Measurements from ENCODE around the gene LPAR2.
"Not testable (repeated sequence)": the region's sequence is repeated elsewhere in the genome, so short reads cannot be mapped to it uniquely, and the experiment has no call there.

The LPAR2 gene

GRCh38 chr19:19627621-19628500 is at the start of gene LPAR2:
Gene LPAR2, minus strand, starts transcription at chr19:19628220. Its CDS starts 945 bp downstream, at chr19:19627275.
- DNase-seq: peak; percentile 70
- H3K27ac Mint-ChIP-seq: peak within 1 kb of the TSS; percentile 91
- H3K4me3 Mint-ChIP-seq: peak within 1 kb of the TSS; percentile 85
- H3K9me3 Mint-ChIP-seq: no peaks in the 10 kb centered on the region
- ATAC-seq: peak; percentile 68
- H3K36me3 Mint-ChIP-seq (ENCODE audit: low read depth): peaks cover 11% of the 10 kb centered on the region
- H3K4me1 Mint-ChIP-seq: peaks cover 22% of the 10 kb centered on the region
- no peaks in the 10 kb centered on the region for H3K27me3 Mint-ChIP-seq

- H3K27ac Mint-ChIP-seq: no peak overlapping the region
- DNase-seq (no peak), ATAC-seq (no peak)
- H3K4me3 Mint-ChIP-seq: no peak overlapping the region
- no peaks in the 10 kb centered on the region for H3K27me3 Mint-ChIP-seq
- peaks cover 92% of the 10 kb centered on the region for H3K36me3 Mint-ChIP-seq (ENCODE audit: low read depth)
- peaks cover 8% of the 10 kb centered on the region for H3K4me1 Mint-ChIP-seq
- H3K9me3 Mint-ChIP-seq: peaks cover 59% of the 10 kb centered on the region
These were observed 49.6 kb upstream of the LPAR2 start for GRCh38 chr19:19677579-19677978.

- Mint-ChIP-seq H3K36me3 (ENCODE audit: low read depth) (peaks cover 91% of the 10 kb centered on the region), H3K4me3 (no peak overlapping the region), H3K27ac (no peak overlapping the region), H3K27me3 (no peaks in the 10 kb centered on the region), H3K9me3 (peaks cover 48% of the 10 kb centered on the region), H3K4me1 (peaks cover 23% of the 10 kb centered on the region)
- DNase-seq (no peak), ATAC-seq (no peak)
These were observed 46.3 kb upstream of the LPAR2 start for GRCh38 chr19:19674315-19674714.

- Mint-ChIP-seq H3K4me1 (peaks cover 31% of the 10 kb centered on the region), H3K36me3 (ENCODE audit: low read depth) (peaks cover 76% of the 10 kb centered on the region), H3K9me3 (peaks cover 36% of the 10 kb centered on the region), H3K27me3 (no peaks in the 10 kb centered on the region), H3K27ac (no peak overlapping the region), H3K4me3 (no peak overlapping the region)
- no peak for ATAC-seq
- no peak for DNase-seq
These were observed 44.8 kb upstream of the LPAR2 start for GRCh38 chr19:19672816-19673215.

GRCh38 chr19:19670070-19670551 is 42.1 kb upstream of the LPAR2 start:
- H3K4me3 Mint-ChIP-seq: peak overlapping the region; percentile 85
- ATAC-seq: no peak
- peaks cover 36% of the 10 kb centered on the region for H3K4me1 Mint-ChIP-seq

GRCh38 chr19:19668230-19669012 is 40.4 kb upstream of the LPAR2 start, which contains the start of gene ZNF101:
Gene ZNF101, plus strand, starts transcription at chr19:19668839. Its CDS starts 125 bp downstream, at chr19:19668964.
- Mint-ChIP-seq H3K27ac (peak within 1 kb of the TSS; percentile 92), H3K9me3 (peaks cover 8% of the 10 kb centered on the region), H3K27me3 (no peaks in the 10 kb centered on the region), H3K4me3 (peak within 1 kb of the TSS; percentile 85), H3K36me3 (ENCODE audit: low read depth) (peaks cover 42% of the 10 kb centered on the region), H3K4me1 (peaks cover 33% of the 10 kb centered on the region)
- ATAC-seq: peak; percentile 84
- DNase-seq: peak; percentile 97

More at GRCh38 chr19:19670070-19670551, 42.1 kb upstream of the LPAR2 start:
- Mint-ChIP-seq H3K27me3 (no peaks in the 10 kb centered on the region), H3K27ac (peak overlapping the region; percentile 92), H3K9me3 (peaks cover 15% of the 10 kb centered on the region), H3K36me3 (ENCODE audit: low read depth) (peaks cover 54% of the 10 kb centered on the region)
- DNase-seq: peak; percentile 6

- not testable (repeated sequence) for ATAC-seq, H3K4me3 Mint-ChIP-seq, H3K27ac Mint-ChIP-seq, H3K9me3 Mint-ChIP-seq, DNase-seq, H3K27me3 Mint-ChIP-seq
- H3K4me1 Mint-ChIP-seq: peaks cover 42% of the 10 kb centered on the region
- H3K36me3 Mint-ChIP-seq (ENCODE audit: low read depth): peaks cover 22% of the 10 kb centered on the region
These were observed 37.5 kb upstream of the LPAR2 start for GRCh38 chr19:19665420-19665948.

GRCh38 chr19:19663256-19664120 is 35.5 kb upstream of the LPAR2 start, which contains the start of gene ATP13A1:
Gene ATP13A1, minus strand, starts transcription at chr19:19663676. Its CDS starts 10 bp downstream, at chr19:19663666.
- no peaks in the 10 kb centered on the region for H3K9me3 Mint-ChIP-seq
- peak; percentile 80 for ATAC-seq
- DNase-seq: peak; percentile 89
- H3K4me1 Mint-ChIP-seq: peaks cover 35% of the 10 kb centered on the region
- H3K27me3 Mint-ChIP-seq: no peaks in the 10 kb centered on the region
- H3K27ac Mint-ChIP-seq: peak within 1 kb of the TSS; percentile 99
- peaks cover 23% of the 10 kb centered on the region for H3K36me3 Mint-ChIP-seq (ENCODE audit: low read depth)
- H3K4me3 Mint-ChIP-seq: peak within 1 kb of the TSS; percentile 95

- Mint-ChIP-seq H3K27me3 (no peaks in the 10 kb centered on the region), H3K9me3 (no peaks in the 10 kb centered on the region), H3K4me3 (peak overlapping the region; percentile 95), H3K4me1 (peaks cover 29% of the 10 kb centered on the region), H3K36me3 (ENCODE audit: low read depth) (peaks cover 28% of the 10 kb centered on the region), H3K27ac (peak overlapping the region; percentile 94)
- no peak for DNase-seq
- ATAC-seq: no peak
These were observed 34.8 kb upstream of the LPAR2 start for GRCh38 chr19:19662871-19663255.

- DNase-seq (no peak), ATAC-seq (no peak)
- Mint-ChIP-seq H3K27ac (peak overlapping the region; percentile 94), H3K36me3 (ENCODE audit: low read depth) (peaks cover 29% of the 10 kb centered on the region), H3K4me3 (peak overlapping the region; percentile 95), H3K27me3 (no peaks in the 10 kb centered on the region), H3K9me3 (no peaks in the 10 kb centered on the region), H3K4me1 (peaks cover 23% of the 10 kb centered on the region)
These were observed 34.3 kb upstream of the LPAR2 start for GRCh38 chr19:19662344-19662743.

GRCh38 chr19:19661675-19662251 is 33.7 kb upstream of the LPAR2 start:
- no peaks in the 10 kb centered on the region for H3K27me3 Mint-ChIP-seq
- H3K4me1 Mint-ChIP-seq: peaks cover 21% of the 10 kb centered on the region
- peak overlapping the region; percentile 95 for H3K4me3 Mint-ChIP-seq
- ATAC-seq (peak; percentile 20), DNase-seq (peak; percentile 27)
- peaks cover 30% of the 10 kb centered on the region for H3K36me3 Mint-ChIP-seq (ENCODE audit: low read depth)
- H3K9me3 Mint-ChIP-seq: no peaks in the 10 kb centered on the region
- peak overlapping the region; percentile 94 for H3K27ac Mint-ChIP-seq

GRCh38 chr19:19661141-19661674 is 33.2 kb upstream of the LPAR2 start:
- ATAC-seq (no peak), DNase-seq (no peak)
- Mint-ChIP-seq H3K27ac (peak overlapping the region; percentile 94), H3K4me3 (peak overlapping the region; percentile 95), H3K36me3 (ENCODE audit: low read depth) (peaks cover 32% of the 10 kb centered on the region), H3K9me3 (no peaks in the 10 kb centered on the region), H3K4me1 (peaks cover 18% of the 10 kb centered on the region), H3K27me3 (no peaks in the 10 kb centered on the region)

GRCh38 chr19:19659646-19660245 is 31.7 kb upstream of the LPAR2 start:
- ATAC-seq (no peak), DNase-seq (no peak)
- Mint-ChIP-seq H3K27ac (no peak overlapping the region), H3K4me1 (peaks cover 18% of the 10 kb centered on the region), H3K4me3 (no peak overlapping the region), H3K9me3 (no peaks in the 10 kb centered on the region), H3K36me3 (ENCODE audit: low read depth) (peaks cover 38% of the 10 kb centered on the region), H3K27me3 (no peaks in the 10 kb centered on the region)
